ENCODE results near the gene GJE1.
"Not testable (repeated sequence)": the region's sequence is repeated elsewhere in the genome, so short reads cannot be mapped to it uniquely, and the experiment has no call there.

GJE1 gene

DNA sequence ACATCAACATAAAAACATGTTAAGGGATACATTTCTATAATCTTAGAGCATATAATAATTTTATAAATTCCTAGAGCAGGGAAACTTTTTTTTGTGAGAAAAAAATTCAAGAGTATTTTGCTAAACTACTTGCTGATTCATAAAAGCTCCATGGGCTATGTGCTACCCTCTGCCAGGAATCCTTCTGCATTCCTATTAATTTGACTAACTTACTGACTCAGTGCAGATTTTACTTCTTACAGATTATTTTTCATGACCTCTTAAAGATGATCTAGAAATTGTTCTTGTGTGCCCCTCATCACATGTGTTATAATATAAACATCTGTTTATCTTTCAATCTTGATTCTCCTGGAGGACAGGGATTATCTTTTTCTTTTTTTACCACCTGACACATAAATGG is 20.0 kb downstream of the GJE1 start:
- in situ Hi-C loops (cut with MboI; ENCODE audit: low sequenced_read_pairs, unreplicated experiment): no loop called here
- TF ChIP-seq CTCF (IDR thresholded peaks at IDR 0.05; ENCODE audit: borderline replicate concordance, control extremely low read depth, extremely low read depth, insufficient read depth, missing control alignments): no peak
- DNase-seq (ENCODE audit: low spot score): no peak

- in situ Hi-C loops (cut with MboI; ENCODE audit: low sequenced_read_pairs, unreplicated experiment): no loop called here
- no peak for TF ChIP-seq CTCF (IDR thresholded peaks at IDR 0.05; ENCODE audit: borderline replicate concordance, control extremely low read depth, extremely low read depth, insufficient read depth, missing control alignments)
- DNase-seq (ENCODE audit: low spot score): no peak
These were observed 20.5 kb downstream of the GJE1 start for GRCh38 chr6:142153196-142153595.

GRCh38 chr6:142154336-142154735 is 21.6 kb downstream of the GJE1 start:
- DNase-seq (ENCODE audit: low spot score): no peak
- in situ Hi-C loops (cut with MboI; ENCODE audit: low sequenced_read_pairs, unreplicated experiment): no loop called here
- TF ChIP-seq CTCF (IDR thresholded peaks at IDR 0.05; ENCODE audit: borderline replicate concordance, control extremely low read depth, extremely low read depth, insufficient read depth, missing control alignments): no peak

GRCh38 chr6:142155091-142155490 is 22.4 kb downstream of the GJE1 start:
- in situ Hi-C loops (cut with MboI; ENCODE audit: low sequenced_read_pairs, unreplicated experiment): no loop called here
- DNase-seq (ENCODE audit: low spot score): no peak
- no peak for TF ChIP-seq CTCF (IDR thresholded peaks at IDR 0.05; ENCODE audit: borderline replicate concordance, control extremely low read depth, extremely low read depth, insufficient read depth, missing control alignments)

- in situ Hi-C loops (cut with MboI; ENCODE audit: low sequenced_read_pairs, unreplicated experiment): no loop called here
- TF ChIP-seq CTCF (IDR thresholded peaks at IDR 0.05; ENCODE audit: borderline replicate concordance, control extremely low read depth, extremely low read depth, insufficient read depth, missing control alignments): no peak
- DNase-seq (ENCODE audit: low spot score): no peak
These were observed 23.4 kb downstream of the GJE1 start for GRCh38 chr6:142155895-142156757.

- DNase-seq (ENCODE audit: low spot score); in situ Hi-C loops (cut with MboI; ENCODE audit: low sequenced_read_pairs, unreplicated experiment): not testable (repeated sequence)
These were observed 24.0 kb downstream of the GJE1 start for GRCh38 chr6:142156758-142157068.

DNA sequence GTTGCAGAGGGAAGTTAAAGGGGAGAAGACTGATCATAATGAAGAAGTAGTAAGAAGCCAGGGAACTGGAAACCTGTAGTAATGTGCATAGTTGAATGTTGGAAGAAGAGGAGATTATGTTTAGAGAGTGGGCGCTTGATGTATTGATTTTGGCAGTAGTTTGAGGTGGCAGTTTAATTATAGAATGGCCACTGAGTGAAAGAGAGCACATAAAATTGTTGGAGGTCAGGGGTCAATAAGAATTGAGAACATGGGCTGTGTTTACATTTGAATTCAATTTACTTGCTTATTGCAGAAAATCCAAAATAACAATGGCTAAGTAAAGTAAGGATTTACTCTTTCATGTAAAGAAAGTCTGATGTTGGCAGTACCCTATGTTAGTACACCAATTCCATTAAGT is 30.1 kb downstream of the GJE1 start:
- TF ChIP-seq CTCF (IDR thresholded peaks at IDR 0.05; ENCODE audit: borderline replicate concordance, control extremely low read depth, extremely low read depth, insufficient read depth, missing control alignments): no peak
- no peak for DNase-seq (ENCODE audit: low spot score)
- in situ Hi-C loops (cut with MboI; ENCODE audit: low sequenced_read_pairs, unreplicated experiment): no loop called here

Data from GM13976 (cell line).